Measurements from ENCODE around the gene ST3GAL6.

The ST3GAL6 gene

GRCh38 chr3:98740324-98740723, 22.8 kb upstream of the ST3GAL6 start:
- DNase-seq (ENCODE audit: low read depth): no peak

- DNase-seq (ENCODE audit: low read depth): no peak
These were observed 21.9 kb upstream of the ST3GAL6 start for GRCh38 chr3:98741121-98741716.

DNA sequence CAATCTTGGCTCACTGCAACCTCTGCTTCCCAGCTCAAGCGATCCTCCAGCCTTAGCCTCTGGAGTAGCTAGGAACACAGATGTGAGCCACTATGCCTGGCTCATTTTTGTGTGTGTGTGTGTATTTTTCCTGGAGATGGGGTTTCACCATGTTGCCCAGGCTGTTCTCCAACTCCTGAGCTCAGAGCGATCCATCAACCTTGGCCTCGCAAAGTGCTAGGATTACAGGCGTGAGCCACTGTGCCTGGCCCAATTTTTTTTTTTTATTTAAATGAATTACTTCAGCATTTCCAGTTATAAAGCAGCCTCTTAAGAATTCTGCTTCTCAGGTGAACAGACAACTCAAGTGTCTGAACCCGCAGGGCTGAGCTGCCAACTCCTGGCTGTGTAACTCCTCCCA, 20.1 kb upstream of the ST3GAL6 start:
- no peak for DNase-seq (ENCODE audit: low read depth)

GRCh38 chr3:98744283-98744682, 18.9 kb upstream of the ST3GAL6 start:
- DNase-seq (ENCODE audit: low read depth): no peak

DNA sequence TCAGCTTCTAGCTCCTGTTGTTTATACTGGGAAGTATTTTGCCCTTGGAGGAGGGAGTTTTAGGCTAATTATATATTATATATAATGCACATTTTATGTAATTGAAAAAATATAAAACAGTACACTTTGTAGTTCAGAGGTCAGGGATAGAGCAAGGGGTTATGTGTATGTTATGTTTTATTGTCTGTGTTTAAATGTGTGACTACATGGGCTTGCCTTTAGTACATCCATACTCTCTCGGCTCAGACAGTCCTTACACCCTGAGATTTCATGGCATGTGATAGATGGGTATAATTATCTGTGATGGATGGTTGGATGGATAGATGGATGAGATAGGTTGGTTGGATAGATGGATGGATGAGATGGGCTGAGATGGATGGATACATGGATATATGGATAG, 17.4 kb upstream of the ST3GAL6 start:
- DNase-seq (ENCODE audit: low read depth): no peak

DNA sequence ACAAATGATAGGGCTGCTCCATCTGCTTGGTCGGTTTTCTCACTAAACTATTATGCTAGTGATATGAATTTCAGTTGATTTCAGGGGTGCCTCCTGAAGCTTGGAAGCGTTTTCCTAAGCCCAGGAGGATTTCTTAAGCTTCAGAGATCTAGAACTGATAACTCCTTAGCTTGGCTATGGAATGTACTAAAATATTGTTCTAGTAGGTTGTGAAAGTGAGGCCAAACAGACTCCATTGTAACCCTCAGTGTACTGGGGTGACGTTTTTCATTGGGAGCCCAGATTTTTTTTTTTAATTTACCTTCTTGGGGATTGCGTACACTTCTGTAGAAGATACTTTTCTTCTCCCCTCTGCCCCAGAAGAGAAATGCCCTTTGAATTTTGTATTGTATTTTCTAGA, 17.0 kb upstream of the ST3GAL6 start:
- DNase-seq (ENCODE audit: low read depth): no peak

GRCh38 chr3:98746882-98747281, 16.3 kb upstream of the ST3GAL6 start:
- DNase-seq (ENCODE audit: low read depth): no peak

GRCh38 chr3:98750276-98750919, 12.7 kb upstream of the ST3GAL6 start:
- DNase-seq (ENCODE audit: low read depth): no peak

DNA sequence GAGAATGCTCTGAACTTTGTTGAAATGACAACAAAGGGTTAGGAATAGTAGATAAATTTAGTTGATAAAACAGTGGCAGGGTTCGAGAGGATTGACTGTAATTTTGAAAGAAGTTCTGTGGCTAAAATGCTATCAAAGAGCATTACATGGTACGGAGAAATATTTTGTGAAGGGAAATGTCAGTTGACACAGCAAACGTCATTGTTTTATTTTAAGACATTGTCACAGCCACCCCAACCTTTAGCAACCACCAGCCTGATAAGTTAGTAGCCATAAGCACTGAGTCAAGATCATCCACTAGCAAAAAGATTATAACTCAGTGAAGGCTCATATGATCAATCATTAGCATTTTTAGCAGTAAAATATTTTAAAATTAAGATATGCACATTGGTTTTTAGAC, 8.7 kb upstream of the ST3GAL6 start:
- DNase-seq (ENCODE audit: low read depth): no peak

- DNase-seq (ENCODE audit: low read depth): no peak
These were observed 7.5 kb upstream of the ST3GAL6 start for GRCh38 chr3:98755601-98756000.

GRCh38 chr3:98759629-98760028, 3.5 kb upstream of the ST3GAL6 start:
- DNase-seq (ENCODE audit: low read depth): no peak

DNA sequence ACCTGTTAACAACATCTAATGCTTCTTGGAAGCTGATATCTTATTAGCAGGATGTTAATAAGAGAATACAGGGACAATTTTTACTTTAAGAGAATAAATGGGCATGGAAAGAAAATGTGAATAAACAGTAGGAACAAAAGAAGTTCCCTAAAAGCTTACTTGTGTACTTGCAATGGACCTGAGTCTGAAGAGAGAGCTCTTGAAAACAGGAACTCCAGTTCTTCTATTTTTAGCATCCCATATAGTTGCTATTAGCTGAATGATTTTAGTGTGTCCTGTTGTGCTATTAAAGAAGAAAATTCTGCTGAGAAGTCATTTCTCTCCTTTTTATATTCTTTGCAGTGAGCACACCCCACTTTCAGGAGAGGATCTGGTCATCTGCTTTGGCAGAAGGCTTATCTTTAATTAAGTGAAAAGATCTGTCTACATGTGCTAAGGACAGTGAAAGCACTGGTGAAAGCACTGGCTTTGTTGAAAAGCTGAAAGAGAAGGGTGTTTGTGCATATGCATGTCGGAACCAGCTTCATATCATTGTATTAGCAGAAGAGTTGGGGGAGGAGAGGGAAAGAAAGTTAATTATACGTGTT, 1.4 kb upstream of the ST3GAL6 start:
- DNase-seq (ENCODE audit: low read depth): no peak

- DNase-seq (ENCODE audit: low read depth): no peak
These were observed 779 bp downstream of the ST3GAL6 start for GRCh38 chr3:98763819-98764418.

GRCh38 chr3:98764472-98764884, 1.3 kb downstream of the ST3GAL6 start:
- DNase-seq (ENCODE audit: low read depth): no peak

- no peak for DNase-seq (ENCODE audit: low read depth)
These were observed 2.6 kb downstream of the ST3GAL6 start for GRCh38 chr3:98765721-98766120.

- DNase-seq (ENCODE audit: low read depth): no peak
These were observed 3.8 kb downstream of the ST3GAL6 start for GRCh38 chr3:98766924-98767323.

DNA sequence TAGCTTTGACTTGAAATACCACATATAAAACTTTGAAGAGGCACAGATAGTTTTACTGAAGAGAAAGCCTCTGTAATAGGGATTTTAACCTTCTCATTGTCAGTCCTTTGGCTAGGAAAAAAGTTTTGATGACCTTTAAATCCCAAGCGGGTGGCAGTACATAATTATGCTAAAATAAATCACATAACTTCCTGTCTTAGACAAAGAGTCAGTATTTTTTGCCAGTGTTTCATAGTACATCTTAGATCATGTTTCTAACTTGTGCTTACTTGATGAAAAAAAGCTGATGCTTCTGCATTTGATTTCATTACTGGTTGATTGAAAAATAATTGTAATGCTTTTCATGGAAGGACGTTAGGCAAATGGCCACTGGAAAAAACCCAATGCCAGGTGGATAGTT, 5.8 kb downstream of the ST3GAL6 start:
- no peak for DNase-seq (ENCODE audit: low read depth)

GRCh38 chr3:98769448-98769847, 6.3 kb downstream of the ST3GAL6 start:
- DNase-seq (ENCODE audit: low read depth): no peak

DNA sequence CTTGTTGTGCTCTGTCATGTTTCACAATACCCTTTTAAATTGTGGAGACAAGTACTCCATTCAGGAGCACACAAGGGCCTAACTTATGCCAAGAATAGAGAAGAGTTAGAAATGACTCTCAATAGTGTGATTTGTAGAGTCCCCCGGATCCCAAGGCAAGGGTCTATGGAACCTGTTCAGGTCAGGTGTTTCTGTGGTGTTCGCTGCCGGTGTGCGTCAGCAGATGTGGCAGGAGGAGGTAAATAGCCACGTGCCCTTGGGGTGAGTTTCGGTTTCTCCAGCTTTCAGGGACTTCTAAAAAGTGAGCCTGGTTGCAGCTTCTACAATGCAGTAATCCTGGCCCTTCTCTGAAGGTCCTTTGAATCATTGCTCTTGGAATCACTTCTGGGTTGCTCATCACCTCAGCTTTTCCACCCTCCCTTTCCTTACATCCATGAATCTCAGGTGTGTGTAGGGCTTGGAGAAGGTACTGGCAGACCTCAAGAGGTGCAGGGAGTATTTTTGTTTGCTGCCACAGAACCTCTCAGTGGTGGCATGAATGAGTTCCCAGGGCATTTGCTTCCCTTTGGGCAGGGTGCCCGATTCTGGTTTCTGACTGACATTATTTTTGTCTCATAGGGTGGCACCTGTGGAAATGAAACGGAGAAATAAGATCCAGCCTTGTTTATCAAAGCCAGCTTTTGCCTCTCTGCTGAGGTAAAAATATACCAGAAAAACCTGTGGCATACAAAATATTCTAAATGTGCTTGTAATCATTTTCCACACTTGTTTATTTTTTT, 7.3 kb downstream of the ST3GAL6 start:
- DNase-seq (ENCODE audit: low read depth): no peak

- no peak for DNase-seq (ENCODE audit: low read depth)
These were observed 8.9 kb downstream of the ST3GAL6 start for GRCh38 chr3:98772022-98772421.

DNA sequence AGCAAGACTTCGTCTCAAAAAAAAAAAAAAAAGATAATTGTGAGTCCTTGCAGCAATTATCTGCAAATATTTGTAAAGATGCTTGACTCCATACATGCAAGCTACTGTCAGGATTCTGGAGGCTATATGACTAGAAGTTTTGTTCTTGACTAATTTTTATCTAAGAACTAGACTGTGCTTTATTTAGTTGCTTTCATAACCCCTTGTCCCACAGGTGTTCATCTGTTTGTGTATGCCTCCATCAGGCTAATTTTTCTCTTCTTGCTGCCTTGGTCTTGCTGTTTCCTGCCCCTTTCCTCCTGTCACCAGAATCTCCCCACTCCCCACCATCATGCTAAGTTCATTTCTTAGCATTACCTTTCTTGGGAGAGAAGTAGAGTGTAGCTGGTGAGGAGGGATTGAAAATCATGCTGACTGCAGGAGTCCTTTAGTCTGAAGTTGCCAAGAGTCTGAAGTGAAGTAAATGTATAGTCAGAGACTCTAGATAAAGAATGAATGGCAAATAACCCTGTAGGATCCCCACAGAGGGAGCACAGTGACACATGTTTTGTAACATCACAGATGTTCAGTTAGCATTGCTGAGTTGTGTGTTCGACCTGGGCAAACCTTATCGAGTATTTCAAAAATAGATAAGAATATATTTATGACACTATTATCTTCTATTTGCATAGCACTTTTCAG, 12.5 kb downstream of the ST3GAL6 start:
- DNase-seq (ENCODE audit: low read depth): no peak

DNA sequence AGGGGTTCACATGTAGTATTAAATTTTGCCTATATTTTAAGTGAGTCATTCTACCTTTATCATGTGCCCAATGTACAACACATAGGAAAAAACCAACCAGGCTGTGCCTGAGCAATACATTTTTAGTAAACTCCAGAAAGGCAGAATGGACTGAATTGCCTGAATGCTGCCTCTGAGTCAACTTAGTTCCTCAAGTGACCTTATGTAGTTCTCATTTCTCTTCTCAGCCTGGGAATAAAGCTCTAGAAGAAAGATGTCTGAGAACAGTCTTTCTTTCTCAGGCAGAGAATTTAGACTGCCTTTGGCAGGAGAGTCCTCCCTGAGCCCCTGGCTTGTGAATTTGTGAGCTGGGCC, 13.0 kb downstream of the ST3GAL6 start:
- no peak for DNase-seq (ENCODE audit: low read depth)

Data from fibroblast of the conjunctiva (primary cell).